DMS53 treated with DMSO at 0.1 percent for 48 hours (cell line): Measurements from ENCODE around the gene PLB1.
"Not testable (repeated sequence)": the region's sequence is repeated elsewhere in the genome, so short reads cannot be mapped to it uniquely, and the experiment has no call there.

ENCODE experiments used
- DNase-seq: peaks from one replicate; lab custom pipeline; 2025; ENCODE audit not compliant: unreplicated experiment; lab: John Stamatoyannopoulos, UW

PLB1 gene

GRCh38 chr2:28663359-28663758 lies 167.5 kb downstream of the PLB1 start:
- no peak for DNase-seq

GRCh38 chr2:28664120-28664842 lies 168.4 kb downstream of the PLB1 start:
- DNase-seq, result no peak

GRCh38 chr2:28665041-28665704 lies 169.3 kb downstream of the PLB1 start:
- no peak for DNase-seq

- DNase-seq, result not testable (repeated sequence)
Observed at GRCh38 chr2:28665811-28666377, 170.0 kb downstream of the PLB1 start.

GRCh38 chr2:28666496-28667184 lies 170.8 kb downstream of the PLB1 start:
- DNase-seq, result no peak

- DNase-seq, result no peak
Observed at GRCh38 chr2:28667261-28667660, 171.4 kb downstream of the PLB1 start.

GRCh38 chr2:28668106-28668814 lies 172.4 kb downstream of the PLB1 start:
- DNase-seq, result no peak

- no peak for DNase-seq
Observed at GRCh38 chr2:28668880-28669279, 173.0 kb downstream of the PLB1 start.

GRCh38 chr2:28670856-28671255 lies 175.0 kb downstream of the PLB1 start:
- DNase-seq, result no peak

- DNase-seq, result no peak
Observed at GRCh38 chr2:28673338-28673737, 177.5 kb downstream of the PLB1 start.

GRCh38 chr2:28674062-28674712 lies 178.3 kb downstream of the PLB1 start:
- no peak for DNase-seq

- no peak for DNase-seq
Observed at GRCh38 chr2:28674713-28675068, 178.8 kb downstream of the PLB1 start.

GRCh38 chr2:28676152-28676835 lies 180.4 kb downstream of the PLB1 start:
- no peak for DNase-seq

- DNase-seq, result no peak
Observed at GRCh38 chr2:28678175-28678855, 182.5 kb downstream of the PLB1 start.

GRCh38 chr2:28678944-28679343 lies 183.1 kb downstream of the PLB1 start:
- no peak for DNase-seq

GRCh38 chr2:28680657-28681056 lies 184.8 kb downstream of the PLB1 start:
- DNase-seq, result no peak

GRCh38 chr2:28681158-28681571 lies 185.3 kb downstream of the PLB1 start:
- DNase-seq, result no peak

- DNase-seq, result no peak
Observed at GRCh38 chr2:28681606-28682005, 185.7 kb downstream of the PLB1 start.

GRCh38 chr2:28683100-28683706 lies 187.3 kb downstream of the PLB1 start:
- DNase-seq, result peak; percentile 63
